GM19043 (cell line): ENCODE measurements around the gene TMEM163.
"Not testable (repeated sequence)": the region's sequence is repeated elsewhere in the genome, so short reads cannot be mapped to it uniquely, and the experiment has no call there.

ENCODE experiments used
- ATAC-seq: cut with Tn5 transposase; IDR thresholded peaks from one replicate; pipeline ENCODE4 v1.9.1; 2021; ENCODE audit warnings: low read depth; ENCODE audit not compliant: unreplicated experiment

The TMEM163 gene

DNA sequence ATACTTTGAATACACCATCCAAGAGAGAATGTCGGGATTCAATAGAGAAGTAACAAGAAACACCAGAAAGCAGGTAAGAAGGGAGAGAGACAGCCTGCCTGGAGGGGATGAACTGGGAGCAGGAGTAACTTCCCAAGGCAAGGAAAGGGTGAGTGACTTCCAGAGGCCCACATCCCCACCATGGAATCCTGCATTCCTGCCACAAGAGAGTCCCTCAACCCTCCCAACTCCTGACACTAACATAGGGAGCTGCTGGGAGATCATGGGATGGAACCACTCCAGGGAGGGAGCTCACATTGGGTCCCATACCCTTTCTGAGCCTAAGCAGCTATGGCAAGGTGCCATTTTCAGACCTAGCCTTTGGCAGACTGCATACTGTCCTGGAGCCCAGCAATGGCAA, 5.5 kb upstream of the TMEM163 start:
- ATAC-seq, result no peak

GRCh38 chr2:134723742-134724141, 4.9 kb upstream of the TMEM163 start:
- not testable (repeated sequence) for ATAC-seq

DNA sequence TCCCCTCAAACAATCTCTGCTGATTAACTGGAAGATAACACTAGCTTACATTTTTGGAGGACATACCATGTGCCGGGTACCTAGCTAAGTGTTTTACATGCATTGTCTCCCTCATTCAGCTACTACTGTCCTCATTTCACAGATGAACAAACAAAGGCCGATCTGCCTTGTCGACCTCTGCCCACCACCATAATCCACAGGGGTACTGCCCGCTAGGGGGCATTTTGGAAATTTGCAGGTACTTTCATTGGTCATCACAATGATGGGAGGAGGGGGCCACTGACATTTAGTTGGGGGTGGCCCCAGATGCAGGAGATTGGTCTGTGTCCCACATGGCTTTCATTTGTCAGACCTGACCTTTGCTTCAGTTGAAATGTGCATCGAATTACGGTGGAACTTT, 3.9 kb upstream of the TMEM163 start:
- ATAC-seq, result no peak

GRCh38 chr2:134721596-134721995, 2.8 kb upstream of the TMEM163 start:
- ATAC-seq, result no peak

- no peak for ATAC-seq
These were observed 580 bp downstream of the TMEM163 start for GRCh38 chr2:134718023-134718816.

DNA sequence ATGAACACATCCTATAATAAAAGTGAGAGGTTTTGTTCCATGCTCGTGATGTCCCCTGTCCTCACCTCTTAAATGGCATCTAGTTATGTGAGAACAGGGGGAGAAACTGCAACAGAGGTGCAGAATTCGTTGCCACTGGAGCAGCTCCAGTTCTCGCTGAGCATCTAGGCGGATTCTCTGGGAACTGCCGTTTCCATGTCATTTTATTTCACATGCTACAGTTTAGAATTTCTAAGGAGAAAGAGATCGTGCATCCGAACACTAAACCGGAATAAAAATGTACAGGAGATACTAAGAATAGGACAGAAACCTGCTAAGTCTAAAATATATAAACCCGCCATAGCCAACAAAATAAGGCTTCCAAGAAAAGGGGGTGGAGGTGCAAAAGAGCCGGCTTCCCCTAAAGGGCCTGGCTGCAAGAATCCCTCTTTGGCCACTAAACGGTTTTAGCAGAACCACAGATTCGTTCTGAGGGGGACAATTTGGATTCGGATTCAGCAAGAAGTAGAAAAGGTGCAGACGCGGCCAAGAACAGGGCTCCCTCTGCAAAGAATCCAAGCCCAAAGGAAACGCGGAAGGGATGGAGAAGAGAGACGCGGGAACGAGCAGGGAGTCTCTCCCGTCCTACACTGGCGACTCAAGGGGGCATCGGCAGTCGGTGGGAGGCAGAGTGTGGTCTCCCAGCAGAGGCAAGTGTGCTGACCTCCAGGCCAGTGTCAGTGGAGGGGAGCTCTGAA, 1.3 kb downstream of the TMEM163 start:
- no peak for ATAC-seq

GRCh38 chr2:134716721-134717243, 2.0 kb downstream of the TMEM163 start:
- no peak for ATAC-seq

GRCh38 chr2:134715932-134716643, 2.7 kb downstream of the TMEM163 start:
- no peak for ATAC-seq

GRCh38 chr2:134714228-134714627, 4.6 kb downstream of the TMEM163 start:
- ATAC-seq, result no peak

DNA sequence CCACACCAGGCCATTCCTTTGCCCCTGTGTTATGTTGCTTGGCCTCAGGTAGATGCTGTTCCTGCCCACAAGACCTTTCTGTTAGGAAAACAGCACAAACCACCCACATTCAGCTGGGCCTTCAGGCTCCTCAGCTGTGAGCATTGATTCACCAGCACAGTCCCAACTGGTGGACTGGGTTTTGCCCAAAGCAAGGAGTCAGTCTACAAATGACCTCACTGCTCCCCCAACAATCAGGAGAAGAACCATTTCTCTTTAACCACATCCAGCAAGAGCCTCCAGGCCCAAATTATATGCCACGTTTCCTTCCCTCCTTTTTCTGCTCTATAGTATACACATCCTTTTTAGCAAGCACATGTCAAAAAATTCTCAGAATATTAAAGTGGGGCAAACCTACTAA, 5.2 kb downstream of the TMEM163 start:
- no peak for ATAC-seq

DNA sequence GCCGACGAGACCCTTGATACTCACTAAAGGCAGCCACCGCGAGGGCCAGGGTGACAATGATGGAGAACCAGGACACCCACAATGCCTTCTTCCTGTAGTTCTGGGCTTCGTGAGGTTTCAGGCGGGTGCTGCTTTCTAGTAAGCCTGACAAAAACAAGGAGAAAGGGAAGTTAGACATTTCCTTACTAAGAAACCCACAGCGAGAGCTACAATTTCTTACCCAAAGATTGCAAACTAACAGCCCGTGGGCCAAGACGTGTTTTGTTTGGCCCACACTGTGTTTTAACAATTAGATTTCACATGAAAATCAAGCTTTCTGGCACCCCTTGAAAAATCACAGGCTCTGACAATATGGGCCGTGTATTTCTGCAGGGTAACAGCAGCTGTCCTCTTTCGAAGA, 5.6 kb downstream of the TMEM163 start:
- ATAC-seq, result no peak

- no peak for ATAC-seq
These were observed 6.1 kb downstream of the TMEM163 start for GRCh38 chr2:134712736-134713135.

DNA sequence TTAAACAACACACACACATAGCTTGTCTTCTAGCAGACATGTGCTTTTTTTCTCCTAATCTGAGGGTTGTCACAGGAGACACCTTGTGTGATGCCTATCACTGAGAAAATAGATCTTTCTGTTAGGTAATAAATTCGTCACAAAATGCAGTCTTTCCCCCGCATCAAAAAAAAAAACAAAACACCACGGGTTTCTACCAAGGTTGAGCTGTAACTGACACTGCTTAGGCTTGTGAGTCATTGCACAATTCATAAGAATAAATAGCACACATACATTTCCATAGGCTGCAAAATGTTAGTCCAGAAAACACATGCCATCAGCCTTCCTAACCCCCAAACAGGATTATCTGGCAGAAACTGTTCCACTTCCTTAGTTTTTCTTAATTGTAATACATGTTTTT, 6.5 kb downstream of the TMEM163 start:
- no peak for ATAC-seq

- ATAC-seq, result no peak
These were observed 7.1 kb downstream of the TMEM163 start for GRCh38 chr2:134711692-134712091.

GRCh38 chr2:134707330-134707676, 11.5 kb downstream of the TMEM163 start:
- no peak for ATAC-seq

DNA sequence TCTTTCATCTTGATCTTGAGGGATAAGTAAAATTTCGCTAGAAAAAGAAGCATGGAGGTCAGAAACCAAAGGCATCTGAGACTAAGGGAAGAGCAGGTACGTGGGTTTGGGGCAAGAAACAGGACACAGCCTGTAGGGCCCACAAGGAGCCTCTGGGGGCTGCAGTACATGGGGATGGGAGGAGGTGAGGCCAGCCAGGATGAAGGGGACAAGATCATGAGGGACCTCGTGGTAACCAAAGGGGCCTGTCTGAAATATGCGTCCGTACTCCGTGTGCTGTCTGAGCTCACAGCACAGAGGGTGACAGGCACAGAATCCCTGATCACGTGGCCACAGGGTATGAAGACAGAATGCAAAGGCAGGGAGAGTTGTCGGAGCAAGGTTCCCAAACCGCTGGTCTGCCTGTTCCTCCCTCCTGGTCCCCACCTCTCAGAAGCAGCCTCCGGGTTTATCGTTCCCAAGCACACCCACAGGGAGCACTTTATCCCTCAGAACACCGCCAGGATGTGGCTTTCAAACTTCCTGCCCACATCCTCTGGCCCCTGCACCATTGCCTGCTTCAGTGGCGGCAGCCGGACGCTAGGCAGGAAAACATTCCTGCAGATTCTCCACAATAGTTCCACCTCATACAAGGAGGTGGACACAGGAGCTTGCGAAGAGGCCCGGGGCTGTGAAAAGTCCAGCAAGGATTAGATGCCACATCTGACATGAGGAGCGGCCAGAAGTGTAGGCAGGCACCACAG, 12.0 kb downstream of the TMEM163 start:
- ATAC-seq, result no peak

GRCh38 chr2:134705861-134706586, 12.8 kb downstream of the TMEM163 start:
- no peak for ATAC-seq

- no peak for ATAC-seq
These were observed 14.6 kb downstream of the TMEM163 start for GRCh38 chr2:134704173-134704572.

DNA sequence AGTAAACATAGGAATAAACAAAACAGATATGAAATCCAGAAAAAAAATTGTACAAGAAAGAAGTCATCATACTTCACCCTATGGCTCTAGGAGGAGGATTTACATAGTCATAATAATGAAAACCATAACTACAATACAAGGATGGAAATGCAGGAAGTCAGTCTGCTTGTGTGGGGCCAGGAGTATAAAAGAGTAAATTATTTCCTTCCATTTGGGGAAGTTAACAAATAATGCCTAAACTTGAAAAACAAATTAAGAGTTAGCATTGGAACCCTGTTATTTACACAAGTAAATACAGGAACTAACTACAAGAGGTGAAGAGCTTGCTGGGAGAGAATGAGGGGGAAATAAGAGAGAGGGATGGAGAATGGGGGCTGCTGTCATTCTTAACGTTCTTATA, 15.4 kb downstream of the TMEM163 start:
- ATAC-seq, result no peak

DNA sequence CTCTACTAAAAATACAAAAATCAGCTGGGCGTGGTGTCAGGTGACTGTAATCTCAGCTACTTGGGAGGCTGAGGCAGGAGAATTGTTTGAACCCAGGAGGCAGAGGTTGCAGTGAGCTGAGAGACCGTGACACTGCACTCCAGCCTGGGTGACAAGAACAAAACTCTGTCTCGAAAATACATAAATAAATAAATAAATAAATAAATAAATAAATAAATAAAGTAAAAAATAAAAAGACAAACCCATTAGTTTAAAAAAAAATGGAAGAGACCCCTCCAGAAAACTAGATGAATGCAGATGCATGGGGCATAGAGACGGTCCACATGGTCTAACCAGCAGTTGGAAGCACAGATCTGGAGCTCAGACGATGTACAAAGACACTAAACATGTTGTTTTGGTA, 18.1 kb downstream of the TMEM163 start:
- no peak for ATAC-seq
